ENCODE results near the gene MAFB. TPM values are rescaled to one million over a fixed set of nuclear protein-coding genes. Genes with fewer than 3 reads are reported as not detected.

The MAFB gene
- total RNA-seq, 2 experiments from 2014 or later = 3.3 to 3.7 TPM

- Histone ChIP-seq H3K27ac (ENCODE audit: low read depth in 1 of 2, low read length in 2 of 2) (no peak overlapping the region), H3K36me3 (ENCODE audit: insufficient read depth, low read length) (no peaks in the 10 kb centered on the region), H3K4me1 (ENCODE audit: insufficient read depth, low read length) (no peaks in the 10 kb centered on the region), H3K4me3 (ENCODE audit: low read length) (no peak overlapping the region), H3K27me3 (ENCODE audit: control insufficient read depth in 1 of 2, insufficient read depth in 2 of 2, low read length in 2 of 2) (peaks cover 9 to 16% of the 10 kb centered on the region in 2 experiments), H3K9me3 (ENCODE audit: control insufficient read depth in 1 of 2, insufficient read depth in 1 of 2, low read length in 2 of 2) (peaks cover 0 to 4% of the 10 kb centered on the region in 2 experiments)
- intact Hi-C loops (cut with DNase I, micrococcal nuclease) = no loop called here
- TF ChIP-seq CTCF (IDR thresholded peaks at IDR 0.05) = no peak
- Mint-ChIP-seq H3K4me1 (ENCODE audit: low read depth) (peaks cover 5% of the 10 kb centered on the region), H3K9me3 (no peaks in the 10 kb centered on the region), H3K4me3 (no peak overlapping the region), H3K27me3 (peaks cover 46% of the 10 kb centered on the region), H3K36me3 (ENCODE audit: low read depth) (no peaks in the 10 kb centered on the region), H3K27ac (no peak overlapping the region)
- no peak for DNase-seq
- no peak for ATAC-seq (ENCODE audit: poor library complexity)
- ChIA-PET CTCF (no interaction called here), POLR2A (no interaction called here)
These were observed 15.6 kb downstream of the MAFB start for GRCh38 chr20:40673442-40673841.

- peaks cover 5% of the 10 kb centered on the region for H3K4me1 Mint-ChIP-seq (ENCODE audit: low read depth)
- POLR2A ChIA-PET = no interaction called here
- Histone ChIP-seq H3K36me3 (ENCODE audit: insufficient read depth, low read length) (no peaks in the 10 kb centered on the region), H3K4me3 (ENCODE audit: low read length) (no peak overlapping the region), H3K9me3 (ENCODE audit: control insufficient read depth in 1 of 2, insufficient read depth in 1 of 2, low read length in 2 of 2) (peaks cover 0 to 4% of the 10 kb centered on the region in 2 experiments), H3K27ac (ENCODE audit: low read depth in 1 of 2, low read length in 2 of 2) (no peak overlapping the region), H3K4me1 (ENCODE audit: insufficient read depth, low read length) (no peaks in the 10 kb centered on the region), H3K27me3 (ENCODE audit: control insufficient read depth in 1 of 2, insufficient read depth in 2 of 2, low read length in 2 of 2) (peaks cover 9 to 16% of the 10 kb centered on the region in 2 experiments)
- no peak overlapping the region for H3K27ac Mint-ChIP-seq
- no peaks in the 10 kb centered on the region for H3K36me3 Mint-ChIP-seq (ENCODE audit: low read depth)
- intact Hi-C loops (cut with DNase I, micrococcal nuclease) = no loop called here
- CTCF ChIA-PET = no interaction called here
- ATAC-seq (ENCODE audit: poor library complexity) (no peak), DNase-seq (no peak)
- no peaks in the 10 kb centered on the region for H3K9me3 Mint-ChIP-seq
- no peak overlapping the region for H3K4me3 Mint-ChIP-seq
- TF ChIP-seq CTCF (IDR thresholded peaks at IDR 0.05) = no peak
- H3K27me3 Mint-ChIP-seq = peaks cover 39% of the 10 kb centered on the region
These were observed 16.9 kb downstream of the MAFB start for GRCh38 chr20:40672095-40672494.

- DNase-seq = no peak
- intact Hi-C loops (cut with DNase I, micrococcal nuclease) = no loop called here
These were observed 18.8 kb downstream of the MAFB start for GRCh38 chr20:40670253-40670652.

More at GRCh38 chr20:40670253-40670652, 18.8 kb downstream of the MAFB start:
- no peaks in the 10 kb centered on the region for H3K36me3 ChIP-seq (ENCODE audit: insufficient read depth, low read length)
- no peak overlapping the region for H3K4me3 ChIP-seq (ENCODE audit: low read length)
- H3K27ac ChIP-seq (ENCODE audit: low read depth in 1 of 2, low read length in 2 of 2) = no peak overlapping the region
- no peak for ATAC-seq (ENCODE audit: poor library complexity)
- H3K9me3 ChIP-seq (ENCODE audit: control insufficient read depth in 1 of 2, insufficient read depth in 1 of 2, low read length in 2 of 2) = peaks cover 0 to 4% of the 10 kb centered on the region in 2 experiments
- H3K27me3 ChIP-seq (ENCODE audit: control insufficient read depth in 1 of 2, insufficient read depth in 2 of 2, low read length in 2 of 2) = peaks cover 2 to 8% of the 10 kb centered on the region in 2 experiments
- H3K4me3 Mint-ChIP-seq = no peak overlapping the region
- no peaks in the 10 kb centered on the region for H3K36me3 Mint-ChIP-seq (ENCODE audit: low read depth)
- peaks cover 26% of the 10 kb centered on the region for H3K27me3 Mint-ChIP-seq
- TF ChIP-seq CTCF (IDR thresholded peaks at IDR 0.05) = no peak
- H3K9me3 Mint-ChIP-seq = no peaks in the 10 kb centered on the region
- H3K4me1 ChIP-seq (ENCODE audit: insufficient read depth, low read length) = no peaks in the 10 kb centered on the region
- POLR2A ChIA-PET = no interaction called here
- CTCF ChIA-PET = no interaction called here
- no peak overlapping the region for H3K27ac Mint-ChIP-seq
- no peaks in the 10 kb centered on the region for H3K4me1 Mint-ChIP-seq (ENCODE audit: low read depth)
